Chondrocyte (in vitro differentiated cells): ENCODE results near the gene FDX1. TPM values are rescaled to one million over a fixed set of nuclear protein-coding genes. Genes with fewer than 3 reads are reported as not detected.

ENCODE experiments used
- DNase-seq: peaks from one replicate; pipeline ENCODE4 v3.0.0; 2021; ENCODE audit warnings: mixed read lengths, low spot score
- H3K27ac Mint-ChIP-seq: one replicate; pipeline ENCODE4 v1.8.0; 2021; ENCODE audit warnings: mild to moderate bottlenecking, moderate library complexity, mixed read lengths; ENCODE audit not compliant: unreplicated experiment
- H3K27me3 Mint-ChIP-seq: 2 replicates; pipeline ENCODE4 v1.8.0; 2021; ENCODE audit warnings: low read depth, mixed read lengths
- H3K36me3 Mint-ChIP-seq: 2 replicates; pipeline ENCODE4 v1.8.0; 2021; ENCODE audit warnings: low read depth, mixed read lengths
- H3K4me1 Mint-ChIP-seq: 2 replicates; pipeline ENCODE4 v1.8.0; 2021; ENCODE audit warnings: low read depth, mild to moderate bottlenecking, mixed read lengths
- H3K4me3 Mint-ChIP-seq: one replicate; pipeline ENCODE4 v1.8.0; 2021; ENCODE audit warnings: mild to moderate bottlenecking, moderate library complexity, mixed read lengths; ENCODE audit not compliant: unreplicated experiment
- H3K9me3 Mint-ChIP-seq: 2 replicates; pipeline ENCODE4 v1.8.0; 2021; ENCODE audit warnings: low read depth, mixed read lengths
- CTCF ChIP-seq: fragments of 200-600 bp; sonication (generic); IDR thresholded peaks from 2 replicates; pipeline ENCODE4 v1.5.0; 2021; ENCODE audit warnings: antibody characterized with exemption, mild to moderate bottlenecking, moderate library complexity
- total RNA-seq: library from RNA; stranded (reverse); gene quantifications from 3 replicates; pipeline ENCODE4 v1.2.1, GENCODE V29; 2021

FDX1 gene
- total RNA-seq, 1 donor from 2014 or later: 5.6 TPM

DNA sequence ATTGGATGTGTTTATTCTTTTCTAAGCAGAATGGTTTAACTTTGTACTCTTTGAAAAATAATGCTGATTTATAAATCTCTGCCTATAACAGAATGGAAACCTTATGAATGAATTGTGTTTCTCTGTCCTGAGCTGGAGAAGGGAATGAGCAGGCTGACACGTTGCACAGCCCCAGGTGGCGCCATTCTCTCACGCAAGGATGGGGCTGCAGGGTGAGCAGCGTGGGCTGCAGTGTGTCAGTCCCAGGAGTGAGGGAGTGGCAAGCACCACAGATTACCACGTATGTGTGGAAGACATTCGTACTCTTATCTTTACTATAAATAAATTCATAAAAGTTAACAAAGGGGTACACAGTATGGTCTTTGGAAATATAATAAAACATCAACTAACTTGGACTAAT, 33.4 kb downstream of the FDX1 start:
- Mint-ChIP-seq H3K4me1 (peaks cover 2% of the 10 kb centered on the region), H3K27ac (no peak overlapping the region), H3K9me3 (no peaks in the 10 kb centered on the region), H3K4me3 (no peak overlapping the region), H3K27me3 (no peaks in the 10 kb centered on the region), H3K36me3 (peaks cover 7% of the 10 kb centered on the region)
- peak; percentile 80 for TF ChIP-seq CTCF
- no peak for DNase-seq

DNA sequence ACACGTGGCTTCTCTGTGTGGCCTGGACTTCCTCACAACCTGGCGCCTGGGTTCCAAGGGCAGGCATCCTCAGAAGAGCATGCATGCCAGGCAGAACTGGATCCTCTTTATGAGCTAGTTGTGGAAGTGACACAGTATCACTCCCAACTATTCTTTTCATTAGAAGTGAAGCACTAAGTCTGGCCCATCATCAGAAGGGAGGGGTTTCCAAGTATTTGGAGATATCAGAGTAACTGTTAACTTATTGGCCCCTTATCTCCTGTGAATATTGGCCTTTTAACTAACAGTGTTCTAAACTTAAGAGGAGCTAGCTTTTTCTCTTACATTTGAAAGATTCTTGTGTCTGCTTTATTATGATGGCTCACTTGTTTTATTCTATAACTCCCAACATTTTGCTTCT, 35.5 kb downstream of the FDX1 start:
- Mint-ChIP-seq H3K4me1 (peaks cover 4% of the 10 kb centered on the region), H3K4me3 (no peak overlapping the region), H3K36me3 (peaks cover 7% of the 10 kb centered on the region), H3K9me3 (no peaks in the 10 kb centered on the region), H3K27me3 (no peaks in the 10 kb centered on the region), H3K27ac (no peak overlapping the region)
- DNase-seq: no peak
- TF ChIP-seq CTCF: no peak

DNA sequence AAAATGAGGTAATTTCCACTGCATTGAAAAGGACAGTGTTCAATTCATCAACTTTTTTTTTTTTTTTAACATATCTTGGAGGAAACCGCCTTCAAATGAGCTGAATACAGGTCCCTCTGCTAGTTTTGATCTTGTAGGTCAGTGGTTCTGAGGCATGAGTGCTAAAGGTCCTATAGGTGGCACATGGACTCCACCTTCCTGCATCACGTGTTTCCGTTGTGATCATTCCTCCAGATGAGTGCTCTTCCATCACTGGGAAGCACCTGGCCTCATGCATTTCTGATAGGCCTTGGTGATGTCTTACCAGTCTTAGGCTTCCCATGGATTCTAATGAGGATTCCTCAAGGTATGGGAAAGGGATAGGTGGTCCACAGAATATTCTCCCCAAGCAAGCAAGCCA, 37.8 kb downstream of the FDX1 start:
- no peaks in the 10 kb centered on the region for H3K27me3 Mint-ChIP-seq
- H3K27ac Mint-ChIP-seq: no peak overlapping the region
- peaks cover 5% of the 10 kb centered on the region for H3K36me3 Mint-ChIP-seq
- H3K9me3 Mint-ChIP-seq: no peaks in the 10 kb centered on the region
- H3K4me1 Mint-ChIP-seq: peaks cover 24% of the 10 kb centered on the region
- no peak overlapping the region for H3K4me3 Mint-ChIP-seq
- peak; percentile 20 for TF ChIP-seq CTCF
- DNase-seq: no peak

DNA sequence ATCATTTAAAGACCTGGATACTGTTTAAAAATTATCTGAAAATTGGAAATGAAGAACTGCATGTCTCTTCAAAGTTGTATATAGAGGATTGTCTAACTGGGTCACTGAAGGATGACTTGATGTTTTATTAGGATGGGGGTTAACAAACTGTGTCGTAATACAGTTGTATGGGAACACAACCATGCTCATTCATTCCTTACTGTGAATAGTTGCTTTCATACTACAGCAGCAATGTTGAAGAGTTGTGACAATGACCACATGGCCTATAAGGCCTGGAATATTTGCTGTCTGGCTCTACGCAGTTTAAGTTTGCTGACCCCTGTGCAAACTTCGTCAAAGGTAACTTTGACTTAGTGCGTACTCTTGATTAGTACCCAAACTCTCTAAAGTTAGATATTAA, 38.4 kb downstream of the FDX1 start:
- Mint-ChIP-seq H3K27me3 (no peaks in the 10 kb centered on the region), H3K9me3 (no peaks in the 10 kb centered on the region), H3K4me3 (no peak overlapping the region), H3K36me3 (peaks cover 5% of the 10 kb centered on the region), H3K27ac (no peak overlapping the region), H3K4me1 (peaks cover 24% of the 10 kb centered on the region)
- no peak for TF ChIP-seq CTCF
- no peak for DNase-seq

DNA sequence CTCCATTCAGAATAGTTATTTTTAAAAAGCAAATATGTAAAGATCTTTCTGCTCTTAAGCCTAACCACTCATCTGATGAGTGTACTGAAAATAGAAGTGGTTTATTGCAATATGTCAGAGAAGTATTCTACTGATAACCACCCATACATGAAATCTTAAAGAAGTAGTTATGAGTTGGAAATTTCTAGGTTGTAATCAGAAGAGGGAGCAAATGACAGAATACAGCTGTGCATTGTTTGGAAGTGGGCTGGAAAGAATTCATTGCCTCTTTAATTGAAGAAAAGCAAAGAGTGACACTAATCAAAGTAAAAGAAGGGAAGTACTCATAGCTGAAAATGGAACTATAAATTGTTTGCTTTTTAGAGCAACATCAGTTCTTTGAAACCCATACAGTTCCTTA, 39.4 kb downstream of the FDX1 start:
- TF ChIP-seq CTCF: no peak
- H3K9me3 Mint-ChIP-seq: no peaks in the 10 kb centered on the region
- DNase-seq: no peak
- H3K27ac Mint-ChIP-seq: no peak overlapping the region
- H3K4me1 Mint-ChIP-seq: peaks cover 24% of the 10 kb centered on the region
- H3K36me3 Mint-ChIP-seq: peaks cover 1% of the 10 kb centered on the region
- H3K27me3 Mint-ChIP-seq: no peaks in the 10 kb centered on the region
- H3K4me3 Mint-ChIP-seq: no peak overlapping the region
